GM12891 (cell line): ENCODE data around the gene PLCG2.

ENCODE experiments used
- PAX5 ChIP-seq: IDR thresholded peaks from 2 replicates; pipeline ENCODE4 v1.6.1; 2011; ENCODE audit warnings: low read length, moderate library complexity, mild to moderate bottlenecking; ENCODE audit not compliant: insufficient read depth, severe bottlenecking
- POLR2A ChIP-seq: IDR thresholded peaks from 2 replicates; pipeline ENCODE4 v1.6.1; 2011; ENCODE audit warnings: low read depth, low read length, control low read depth
- POLR2AphosphoS5 ChIP-seq: IDR thresholded peaks from 2 replicates; pipeline ENCODE4 v1.6.1; 2011; ENCODE audit warnings: low read depth, low read length, control low read depth
- POU2F2 ChIP-seq: IDR thresholded peaks from 2 replicates; pipeline ENCODE4 v1.6.1; 2011; ENCODE audit warnings: low read depth, mild to moderate bottlenecking, control low read depth, low read length, moderate library complexity
- SPI1 ChIP-seq: IDR thresholded peaks from 2 replicates; pipeline ENCODE4 v1.6.1; 2011; ENCODE audit warnings: low read depth, low read length, control low read depth
- TAF1 ChIP-seq: IDR thresholded peaks from 2 replicates; pipeline ENCODE4 v1.6.1; 2011; ENCODE audit warnings: low read depth, low read length, control low read depth

GRCh38 chr16:81992859-81993258, 213.8 kb downstream of the PLCG2 start:
- no peak for TF ChIP-seq POLR2A
- TF ChIP-seq POLR2AphosphoS5, result no peak
- TF ChIP-seq TAF1, result no peak
- no peak for TF ChIP-seq SPI1
- no peak for TF ChIP-seq PAX5
- no peak for TF ChIP-seq POU2F2
